PC-3 (cell line): ENCODE data around the gene SART3. TPM values are rescaled to one million over a fixed set of nuclear protein-coding genes. Genes with fewer than 3 reads are reported as not detected.
A peak's percentile ranks its signal among the peaks of the same experiment; 100 is the strongest.

Source experiments
- ATAC-seq: fragments of 200-7000 bp; cut with Tn5 transposase; 2 replicates; pipeline ENCODE4 v1.9.1; 2020; ENCODE audit warnings: mild to moderate bottlenecking, moderate library complexity
- BruUV-seq: library from RNA; stranded (reverse); fragments of 400-500 nt; replicated peaks from 2 replicates; lab custom pipeline; 2021; lab: Mats Ljungman, UMichigan
- CTCF ChIA-PET: fragments of 300-600 bp; sonication (Branson Sonifier 250); formaldehyde crosslinking; loops from one replicate; lab custom pipeline; 2022; ENCODE audit warnings: antibody characterized with exemption; lab: Charles Lee
- POLR2A ChIA-PET: fragments of 300-600 bp; sonication (Branson Sonifier 250); formaldehyde crosslinking; loops from one replicate; lab custom pipeline; 2022; ENCODE audit warnings: antibody characterized with exemption; ENCODE audit not compliant: unreplicated experiment; lab: Charles Lee
- DNase-seq: peaks from one replicate; pipeline ENCODE4 v3.0.0-alpha.2; 2015
- H2AFZ ChIP-seq: fragments of 300-600 bp; sonication (generic); 2 replicates; pipeline ENCODE4 v1.6.0; 2016; ENCODE audit warnings: antibody characterized with exemption, low read length
- H3F3A ChIP-seq: fragments of 300-600 bp; sonication (generic); one replicate; pipeline ENCODE4 v1.6.0; 2017; ENCODE audit warnings: antibody characterized with exemption, low read length, control low read depth, mild to moderate bottlenecking; ENCODE audit not compliant: unreplicated experiment
- H3K27ac ChIP-seq: fragments of 300-600 bp; sonication (generic); 2 replicates; pipeline ENCODE4 v1.5.1; 2016; ENCODE audit warnings: mild to moderate bottlenecking, low read length
- H3K27me3 ChIP-seq: fragments of 300-600 bp; sonication (generic); 2 replicates; pipeline ENCODE4 v1.6.1; 2016; ENCODE audit warnings: low read length, mixed read lengths
- H3K36me3 ChIP-seq: fragments of 300-600 bp; sonication (generic); 2 replicates; pipeline ENCODE4 v1.6.1; 2016; ENCODE audit warnings: low read depth, mixed run types, low read length, mixed read lengths
- H3K4me1 ChIP-seq: fragments of 300-600 bp; sonication (generic); 2 replicates; pipeline ENCODE4 v1.5.1; 2016; ENCODE audit warnings: low read length; ENCODE audit not compliant: insufficient read depth
- H3K4me2 ChIP-seq: fragments of 300-600 bp; sonication (generic); 2 replicates; pipeline ENCODE4 v1.6.0; 2016; ENCODE audit warnings: low read length
- H3K4me3 ChIP-seq: fragments of 300-600 bp; sonication (generic); 2 replicates; pipeline ENCODE4 v1.5.1; 2016; ENCODE audit warnings: mild to moderate bottlenecking, low read length, mixed read lengths
- H3K79me2 ChIP-seq: fragments of 300-600 bp; sonication (generic); 2 replicates; pipeline ENCODE4 v1.6.1; 2017; ENCODE audit warnings: low read length, mixed read lengths
- H3K9ac ChIP-seq: fragments of 300-600 bp; sonication (generic); 2 replicates; pipeline ENCODE4 v1.6.0; 2016; ENCODE audit warnings: mild to moderate bottlenecking, low read length
- H3K9me2 ChIP-seq: fragments of 300-600 bp; sonication (generic); replicated peaks from 2 replicates; pipeline ENCODE4 v1.6.1; 2016; ENCODE audit warnings: mixed run types, low read length, mixed read lengths
- H3K9me3 ChIP-seq: fragments of 300-600 bp; sonication (generic); 2 replicates; pipeline ENCODE4 v1.6.1; 2016; ENCODE audit warnings: low read length, mixed read lengths
- H4K20me1 ChIP-seq: fragments of 300-600 bp; sonication (generic); 2 replicates; pipeline ENCODE4 v1.6.1; 2016; ENCODE audit warnings: low read length, mixed read lengths
- EZH2 ChIP-seq: fragments of 300-600 bp; sonication (generic); IDR thresholded peaks from one replicate; pipeline ENCODE4 v1.6.1; 2017; ENCODE audit warnings: antibody characterized with exemption, mild to moderate bottlenecking, low read length; ENCODE audit not compliant: unreplicated experiment
- EZH2phosphoT487 ChIP-seq: fragments of 300-600 bp; sonication (generic); IDR thresholded peaks from 2 replicates; pipeline ENCODE4 v1.6.1; 2018; ENCODE audit warnings: mild to moderate bottlenecking, antibody characterized with exemption, low read length, borderline replicate concordance
- intact Hi-C: fragments of 100-400 bp; cut with micrococcal nuclease; formaldehyde crosslinking; loops from 2 replicates; pipeline ENCODE4 v1.9.0; 2023
- total RNA-seq: library from RNA; depleted of rRNA; stranded (reverse); fragments of >200 nt; gene quantifications from 2 replicates; pipeline ENCODE4 v1.2.3, GENCODE V29; 2014
- TF ChIP-seq, protein P1 (sequence below): fragments of 300-600 bp; sonication (generic); conservative IDR thresholded peaks from 2 replicates; pipeline ENCODE4 v1.5.1; 2017; ENCODE audit warnings: antibody characterized with exemption, low read depth, mild to moderate bottlenecking, low read length

Gene SART3
- total RNA-seq, 1 experiment from 2014 or later: 165 TPM

DNA sequence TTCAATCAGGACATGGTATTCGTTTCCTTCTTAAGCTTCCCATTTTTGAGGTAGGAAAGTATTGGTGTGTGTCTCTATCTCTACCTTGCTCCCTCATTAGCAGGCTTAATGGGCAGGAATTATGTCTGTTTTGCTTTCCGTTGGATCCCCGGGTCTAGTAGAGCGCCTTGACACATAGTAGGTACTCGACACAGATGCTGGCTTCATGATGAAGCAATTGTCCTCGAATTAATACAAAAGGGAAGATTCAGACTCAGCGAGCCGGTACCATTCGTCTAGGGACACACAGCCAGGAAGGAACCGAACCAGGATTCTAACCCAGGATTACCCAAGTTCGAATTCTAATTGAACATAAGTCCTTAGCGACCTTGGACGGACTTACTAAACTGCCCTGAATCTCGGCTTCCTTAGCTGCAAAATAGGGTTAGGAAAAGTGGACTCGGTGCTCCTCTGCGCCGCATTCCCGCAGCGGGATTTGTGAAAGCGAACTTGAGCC is 927 bp upstream of the SART3 start:
- Histone ChIP-seq H3K4me2 (peak overlapping the region; percentile 92), H3K79me2 (peaks cover 69% of the 10 kb centered on the region), H2AFZ (peak overlapping the region; percentile 91), H3K4me1 (peaks cover 38% of the 10 kb centered on the region), H3K36me3 (peaks cover 31% of the 10 kb centered on the region), H3K27me3 (no peaks in the 10 kb centered on the region), H3K27ac (peak overlapping the region; percentile 74), H3K9me2 (no peaks in the 10 kb centered on the region), H3K9me3 (no peaks in the 10 kb centered on the region), H3K4me3 (peak overlapping the region; percentile 90), H3K9ac (peak overlapping the region; percentile 96), H3F3A (peaks cover 5% of the 10 kb centered on the region), H4K20me1 (peaks cover 17% of the 10 kb centered on the region)
- CTCF ChIA-PET: interaction anchor here (0.7 kb wide), 1 partner anchor 243 kb away, joined by 3 read pairs; no protein-coding TSS in a partner anchor
- peak; percentile 2 for ATAC-seq
- TF ChIP-seq, protein P1, sequence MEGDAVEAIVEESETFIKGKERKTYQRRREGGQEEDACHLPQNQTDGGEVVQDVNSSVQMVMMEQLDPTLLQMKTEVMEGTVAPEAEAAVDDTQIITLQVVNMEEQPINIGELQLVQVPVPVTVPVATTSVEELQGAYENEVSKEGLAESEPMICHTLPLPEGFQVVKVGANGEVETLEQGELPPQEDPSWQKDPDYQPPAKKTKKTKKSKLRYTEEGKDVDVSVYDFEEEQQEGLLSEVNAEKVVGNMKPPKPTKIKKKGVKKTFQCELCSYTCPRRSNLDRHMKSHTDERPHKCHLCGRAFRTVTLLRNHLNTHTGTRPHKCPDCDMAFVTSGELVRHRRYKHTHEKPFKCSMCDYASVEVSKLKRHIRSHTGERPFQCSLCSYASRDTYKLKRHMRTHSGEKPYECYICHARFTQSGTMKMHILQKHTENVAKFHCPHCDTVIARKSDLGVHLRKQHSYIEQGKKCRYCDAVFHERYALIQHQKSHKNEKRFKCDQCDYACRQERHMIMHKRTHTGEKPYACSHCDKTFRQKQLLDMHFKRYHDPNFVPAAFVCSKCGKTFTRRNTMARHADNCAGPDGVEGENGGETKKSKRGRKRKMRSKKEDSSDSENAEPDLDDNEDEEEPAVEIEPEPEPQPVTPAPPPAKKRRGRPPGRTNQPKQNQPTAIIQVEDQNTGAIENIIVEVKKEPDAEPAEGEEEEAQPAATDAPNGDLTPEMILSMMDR: no peak
- DNase-seq: peak; percentile 15
- POLR2A ChIA-PET: interaction anchor here (0.5 kb wide), 1 partner anchor 134 kb away, joined by 5 read pairs; no protein-coding TSS in a partner anchor
- intact Hi-C loops: loop anchor here (2.0 to 5.0 kb wide), 4 partner anchors 70 to 531 kb away; partner anchors contain the start of genes ALKBH2, SELPLG and SSH1
- no TSS peak for BruUV-seq

DNA sequence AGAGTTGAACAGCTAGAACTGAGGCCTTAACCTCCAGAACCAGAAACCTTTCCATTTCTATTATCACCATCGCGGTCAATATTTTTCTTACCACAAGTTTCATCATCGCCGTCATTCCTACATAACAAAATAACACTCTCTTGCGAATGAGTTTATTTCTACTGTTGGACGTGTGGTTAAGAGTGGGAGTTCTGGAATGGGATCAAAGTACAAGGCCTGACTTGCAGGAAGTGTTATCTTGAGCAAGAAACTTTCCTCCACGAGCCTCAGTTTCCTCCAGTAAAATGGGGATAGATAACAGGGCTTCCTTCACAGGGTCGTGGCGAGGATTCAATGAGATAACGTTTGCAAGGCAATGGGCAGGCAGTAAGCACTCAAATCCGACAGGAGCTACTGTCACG is 652 bp downstream of the SART3 start:
- Histone ChIP-seq H3K79me2 (peaks cover 85% of the 10 kb centered on the region), H3K4me1 (peaks cover 26% of the 10 kb centered on the region), H3K9me2 (no peaks in the 10 kb centered on the region), H3K4me2 (peak overlapping the region; percentile 92), H3K27ac (0 out of 2 replicates have a peak overlapping the region, but pooled peaks have one; percentile 74), H3F3A (peaks cover 2% of the 10 kb centered on the region), H3K9ac (peak overlapping the region; percentile 96), H2AFZ (peak overlapping the region; percentile 91; the same call in 1 of the 2 replicates), H3K36me3 (peaks cover 33% of the 10 kb centered on the region), H3K27me3 (no peaks in the 10 kb centered on the region), H4K20me1 (peaks cover 31% of the 10 kb centered on the region), H3K4me3 (peak overlapping the region; percentile 90), H3K9me3 (no peaks in the 10 kb centered on the region)
- BruUV-seq: no TSS peak
- POLR2A ChIA-PET: no interaction called here
- ATAC-seq (no peak), DNase-seq (no peak)
- CTCF ChIA-PET: no interaction called here
- intact Hi-C loops: loop anchor here (5.0 kb wide), 3 partner anchors 72 to 297 kb away; partner anchors contain the start of genes SELPLG and SSH1
- TF ChIP-seq, protein P1: no peak
- TF ChIP-seq EZH2phosphoT487 (no peak), EZH2 (no peak)

DNA sequence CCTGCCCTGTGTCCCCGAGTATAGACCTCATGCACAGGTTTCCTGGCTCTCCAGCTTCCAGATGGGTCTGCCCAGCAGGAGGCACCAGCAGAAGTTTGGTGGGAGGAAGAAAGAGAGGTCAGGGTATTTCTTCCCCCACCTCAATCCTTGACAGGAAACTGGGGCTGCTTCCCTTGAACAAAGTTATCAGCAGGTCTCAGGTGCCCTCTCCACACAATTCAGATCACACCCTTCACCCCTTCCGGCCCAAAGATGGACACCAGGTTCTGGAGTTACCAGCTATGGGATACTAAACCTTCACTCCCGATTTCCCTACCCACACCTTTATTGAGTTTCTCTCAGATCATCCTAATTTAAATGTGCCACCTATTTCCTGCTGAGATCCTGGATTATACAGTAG is 1.2 kb downstream of the SART3 start:
- Histone ChIP-seq H4K20me1 (peaks cover 31% of the 10 kb centered on the region), H3K9me2 (no peaks in the 10 kb centered on the region), H3F3A (no peaks in the 10 kb centered on the region), H3K27ac (no peak overlapping the region), H2AFZ (no peak overlapping the region), H3K9ac (peak overlapping the region; percentile 96), H3K4me3 (peak overlapping the region; percentile 90), H3K36me3 (peaks cover 28% of the 10 kb centered on the region), H3K9me3 (no peaks in the 10 kb centered on the region), H3K4me1 (peaks cover 25% of the 10 kb centered on the region), H3K27me3 (no peaks in the 10 kb centered on the region), H3K79me2 (peaks cover 86% of the 10 kb centered on the region), H3K4me2 (peak overlapping the region; percentile 92)
- BruUV-seq: no TSS peak
- TF ChIP-seq, protein P1: peak; percentile 29; the same call in 1 of the 2 replicates
- TF ChIP-seq EZH2phosphoT487 (no peak), EZH2 (no peak)
- POLR2A ChIA-PET: no interaction called here
- intact Hi-C loops: loop anchor here (5.0 kb wide), 3 partner anchors 73 to 298 kb away; partner anchors contain the start of genes SELPLG and SSH1
- no peak for DNase-seq
- CTCF ChIA-PET: no interaction called here
- no peak for ATAC-seq
